B cell (primary cell): Measurements from ENCODE around the gene ADAM23. TPM values are rescaled to one million over a fixed set of nuclear protein-coding genes. Genes with fewer than 3 reads are reported as not detected.

ENCODE experiments used
- ATAC-seq: fragments of 200-7000 bp; cut with Tn5 transposase; one replicate; pipeline ENCODE4 v1.10.0; 2021; ENCODE audit warnings: low read depth, mild to moderate bottlenecking, moderate number of reproducible peaks, moderate library complexity
- CTCF ChIA-PET: fragments of 350-600 bp; sonication (Branson Sonifier 250); formaldehyde crosslinking; loops from one replicate; lab custom pipeline; 2021; ENCODE audit warnings: antibody characterized with exemption, inconsistent platforms; lab: Charles Lee
- POLR2A ChIA-PET: fragments of 350-600 bp; sonication (Branson Sonifier 250); formaldehyde crosslinking; loops from one replicate; lab custom pipeline; 2021; ENCODE audit warnings: antibody characterized with exemption; lab: Charles Lee
- DNase-seq: peaks from one replicate; pipeline ENCODE4 v3.0.0; 2013
- H2AFZ ChIP-seq: 2 replicates; pipeline ENCODE4 v1.6.1; 2012; ENCODE audit warnings: mild to moderate bottlenecking, low read depth, low read length; ENCODE audit not compliant: insufficient read depth, poor library complexity, severe bottlenecking
- H3K27ac ChIP-seq, 2 donors: 1 replicate in 1 of 2; 2 replicates in 1 of 2; pipeline ENCODE4 v1.5.1; 2012 to 2013; ENCODE audit warnings: low read length in 2 of 2, mild to moderate bottlenecking in 2 of 2, moderate library complexity in 1 of 2
- H3K27me3 ChIP-seq, 4 experiments: fragments of 200-600 bp in 1 of 4; sonication (generic) in 1 of 4; replicated peaks in 1 of 4; 1 replicate in 2 of 4; 2 replicates in 2 of 4; pipeline versions ENCODE4 v1.6.1 to v1.7.0; 2013 to 2016; ENCODE audit warnings: low read length in 3 of 4, mild to moderate bottlenecking in 2 of 4, mixed read lengths in 1 of 4, moderate library complexity in 1 of 4; ENCODE audit not compliant: insufficient read depth in 4 of 4, control insufficient read depth in 3 of 4; ENCODE audit errors: control extremely low read depth in 1 of 4
- H3K36me3 ChIP-seq, 2 experiments: replicated peaks in 1 of 2; 1 replicate in 1 of 2; 2 replicates in 1 of 2; pipeline versions ENCODE4 v1.6.1 to v1.7.1; 2013; ENCODE audit warnings: low read length in 1 of 2; ENCODE audit not compliant: insufficient read depth in 2 of 2, control insufficient read depth in 1 of 2; ENCODE audit errors: control extremely low read depth in 1 of 2, extremely low read depth in 1 of 2
- H3K4me1 ChIP-seq, 2 donors: fragments of 200-600 bp in 1 of 2; sonication (generic) in 1 of 2; 1 replicate in 1 of 2; 2 replicates in 1 of 2; pipeline versions ENCODE4 v1.5.1 to v1.6.1; 2013 to 2017; ENCODE audit warnings: low read length in 2 of 2; ENCODE audit not compliant: control insufficient read depth in 2 of 2, insufficient read depth in 2 of 2
- H3K4me2 ChIP-seq: replicated peaks from 2 replicates; pipeline ENCODE3; 2012; ENCODE audit warnings: mild to moderate bottlenecking, low read depth, low read length; ENCODE audit not compliant: poor library complexity, severe bottlenecking
- H3K4me3 ChIP-seq, 5 experiments: fragments of 200-600 bp in 1 of 5; sonication (generic) in 1 of 5; 1 replicate in 3 of 5; 2 replicates in 2 of 5; pipeline versions ENCODE4 v1.5.1 to v1.7.0; 2011 to 2016; ENCODE audit warnings: low read length in 4 of 5, mild to moderate bottlenecking in 4 of 5, low read depth in 2 of 5, control low read depth in 1 of 5, moderate library complexity in 1 of 5; ENCODE audit not compliant: insufficient read depth in 1 of 5; ENCODE audit errors: control extremely low read depth in 1 of 5, extremely low read depth in 1 of 5
- H3K79me2 ChIP-seq: fragments of 200-600 bp; sonication (generic); one replicate; pipeline ENCODE4 v1.6.0; 2016; ENCODE audit warnings: low read length; ENCODE audit not compliant: control insufficient read depth, insufficient read depth
- H3K9ac ChIP-seq: fragments of 200-600 bp; sonication (generic); 2 replicates; pipeline ENCODE4 v1.6.1; 2017; ENCODE audit warnings: mild to moderate bottlenecking, low read length, moderate library complexity
- H3K9me3 ChIP-seq, 3 donors: one replicate each; pipeline versions ENCODE4 v1.6.1 to v1.7.1; 2013; ENCODE audit warnings: low read length in 2 of 3; ENCODE audit not compliant: control insufficient read depth in 2 of 3, insufficient read depth in 1 of 3; ENCODE audit errors: control extremely low read depth in 1 of 3
- H4K20me1 ChIP-seq: 2 replicates; pipeline ENCODE4 v1.6.0; 2012; ENCODE audit warnings: mild to moderate bottlenecking, low read length; ENCODE audit not compliant: insufficient read depth, control insufficient read depth, poor library complexity, severe bottlenecking
- H3K27ac Mint-ChIP-seq: one replicate; pipeline ENCODE4 v1.8.0; 2021; ENCODE audit warnings: mixed read lengths
- H3K27me3 Mint-ChIP-seq: one replicate; pipeline ENCODE4 v1.8.0; 2021; ENCODE audit warnings: mixed read lengths
- H3K4me1 Mint-ChIP-seq: one replicate; pipeline ENCODE4 v1.8.0; 2021; ENCODE audit warnings: mixed read lengths
- H3K4me3 Mint-ChIP-seq: one replicate; pipeline ENCODE4 v1.8.0; 2021; ENCODE audit warnings: mixed read lengths
- H3K9me3 Mint-ChIP-seq: one replicate; pipeline ENCODE4 v1.8.0; 2022; ENCODE audit warnings: mixed read lengths; ENCODE audit not compliant: insufficient read depth
- EZH2 ChIP-seq: IDR thresholded peaks from 2 replicates; pipeline ENCODE4 v1.6.1; 2012; ENCODE audit warnings: borderline replicate concordance, low read depth, mild to moderate bottlenecking, moderate library complexity, low read length; ENCODE audit not compliant: insufficient read depth, poor library complexity, severe bottlenecking
- WGBS: methylation state at CpG from one replicate; pipeline ENCODE4 v1.1.5; 2013; ENCODE audit warnings: missing lambda C conversion rate; ENCODE audit not compliant: insufficient coverage; 5-methylcytosine and 5-hydroxymethylcytosine counted together
- intact Hi-C: fragments of 100-400 bp; cut with micrococcal nuclease; formaldehyde crosslinking; loops from one replicate; pipeline ENCODE4 v1.10.0; 2022
- polyA plus RNA-seq: library from polyadenylated mRNA; depleted of rRNA; stranded (reverse); fragments of >200 nt; gene quantifications from 2 replicates; pipeline ENCODE4 v1.2.3, GENCODE V29; 2012
- total RNA-seq, 2 donors: library from RNA; stranded (reverse); fragments of 120-200 nt in 1 of 2; gene quantifications; 1 replicate in 1 of 2; 2 replicates in 1 of 2; pipeline versions ENCODE4 v1.2.3 to v1.2.4, GENCODE V29; 2013 to 2022
- TF ChIP-seq, protein P1 (sequence below): fragments of 200-600 bp; IDR thresholded peaks from one replicate; pipeline ENCODE4 v1.8.0; 2022; ENCODE audit warnings: antibody characterized with exemption, mild to moderate bottlenecking

The ADAM23 gene
- total and polyA plus RNA-seq, 2 donors (not counting 1 experiment from before 2014, with no cell fraction given): 0.78 to 1.7 TPM

DNA sequence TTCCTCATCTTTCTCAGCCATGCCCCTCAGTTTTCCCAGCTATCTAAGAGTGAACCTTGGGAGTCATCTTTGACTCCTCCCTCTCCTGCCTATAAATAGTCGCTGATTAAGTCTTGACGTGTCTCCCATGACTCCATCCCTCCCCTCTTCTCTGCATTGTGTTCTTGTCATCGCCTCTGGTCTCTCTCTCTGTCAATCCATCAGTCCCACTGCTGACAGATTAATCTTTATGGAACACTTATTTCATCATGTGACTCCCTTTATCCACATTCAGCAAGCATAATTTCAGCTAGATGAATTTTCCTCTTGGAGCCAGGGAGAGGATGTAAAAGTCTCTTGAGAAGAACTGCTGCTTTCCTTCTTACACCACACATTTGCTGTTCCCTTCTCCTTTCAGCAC, 9.4 kb downstream of the ADAM23 start:
- Histone ChIP-seq H3K36me3 (no peaks in the 10 kb centered on the region), H3K4me1 (peaks cover 0 to 5% of the 10 kb centered on the region in 2 donors), H3K9me3 (no peaks in the 10 kb centered on the region), H2AFZ (no peak overlapping the region), H3K4me3 (no peak overlapping the region), H3K27me3 (no peaks in the 10 kb centered on the region), H3K79me2 (no peaks in the 10 kb centered on the region), H4K20me1 (no peaks in the 10 kb centered on the region), H3K9ac (no peak overlapping the region), H3K4me2 (no peak overlapping the region), H3K27ac (no peak overlapping the region)
- WGBS: 75% methylated on average over 3 of the region's 3 CpGs
- no peak for TF ChIP-seq EZH2
- TF ChIP-seq, protein P1, sequence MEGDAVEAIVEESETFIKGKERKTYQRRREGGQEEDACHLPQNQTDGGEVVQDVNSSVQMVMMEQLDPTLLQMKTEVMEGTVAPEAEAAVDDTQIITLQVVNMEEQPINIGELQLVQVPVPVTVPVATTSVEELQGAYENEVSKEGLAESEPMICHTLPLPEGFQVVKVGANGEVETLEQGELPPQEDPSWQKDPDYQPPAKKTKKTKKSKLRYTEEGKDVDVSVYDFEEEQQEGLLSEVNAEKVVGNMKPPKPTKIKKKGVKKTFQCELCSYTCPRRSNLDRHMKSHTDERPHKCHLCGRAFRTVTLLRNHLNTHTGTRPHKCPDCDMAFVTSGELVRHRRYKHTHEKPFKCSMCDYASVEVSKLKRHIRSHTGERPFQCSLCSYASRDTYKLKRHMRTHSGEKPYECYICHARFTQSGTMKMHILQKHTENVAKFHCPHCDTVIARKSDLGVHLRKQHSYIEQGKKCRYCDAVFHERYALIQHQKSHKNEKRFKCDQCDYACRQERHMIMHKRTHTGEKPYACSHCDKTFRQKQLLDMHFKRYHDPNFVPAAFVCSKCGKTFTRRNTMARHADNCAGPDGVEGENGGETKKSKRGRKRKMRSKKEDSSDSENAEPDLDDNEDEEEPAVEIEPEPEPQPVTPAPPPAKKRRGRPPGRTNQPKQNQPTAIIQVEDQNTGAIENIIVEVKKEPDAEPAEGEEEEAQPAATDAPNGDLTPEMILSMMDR: no peak
- intact Hi-C loops: no loop called here
- DNase-seq (no peak), ATAC-seq (no peak)
- H3K4me1 Mint-ChIP-seq: peaks cover 16% of the 10 kb centered on the region
- H3K9me3 Mint-ChIP-seq: no peaks in the 10 kb centered on the region
- peaks cover 13% of the 10 kb centered on the region for H3K27me3 Mint-ChIP-seq
- ChIA-PET POLR2A (no interaction called here), CTCF (no interaction called here)
- no peak overlapping the region for H3K4me3 Mint-ChIP-seq
- no peak overlapping the region for H3K27ac Mint-ChIP-seq

DNA sequence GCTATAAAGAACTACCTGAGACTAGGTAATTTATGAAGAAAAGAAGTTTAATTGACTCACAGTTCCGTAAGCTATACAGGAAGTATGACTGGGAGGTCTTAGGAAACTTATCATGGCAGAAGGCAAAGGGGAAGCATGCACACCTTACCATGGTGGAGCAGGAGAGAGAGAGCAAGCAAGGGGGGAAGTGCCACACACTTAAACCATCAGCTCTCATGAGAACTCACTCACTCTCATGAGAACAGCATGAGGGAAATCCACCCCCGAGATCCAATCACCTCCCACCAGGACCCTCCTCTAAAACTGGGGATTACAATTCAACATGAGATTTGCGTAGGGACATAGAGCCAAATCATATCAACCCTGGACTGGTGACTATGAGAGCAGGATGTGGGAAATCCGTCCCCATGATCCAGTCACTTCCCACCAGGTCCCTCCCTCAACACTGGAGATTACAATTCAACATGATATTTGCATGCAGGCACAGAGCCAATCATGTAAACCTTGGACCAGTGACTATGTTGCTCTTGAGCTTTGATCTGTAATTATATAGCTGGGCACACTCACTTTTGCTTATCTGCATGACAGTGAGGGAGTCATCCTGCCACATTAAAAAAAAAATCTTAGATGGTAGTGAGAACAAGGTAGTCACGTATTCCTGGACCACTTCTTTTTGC, 12.9 kb downstream of the ADAM23 start:
- POLR2A ChIA-PET: no interaction called here
- Mint-ChIP-seq H3K9me3 (no peaks in the 10 kb centered on the region), H3K27ac (no peak overlapping the region), H3K4me3 (no peak overlapping the region), H3K4me1 (peaks cover 21% of the 10 kb centered on the region), H3K27me3 (peaks cover 12% of the 10 kb centered on the region)
- Histone ChIP-seq H3K27ac (no peak overlapping the region), H3K9ac (no peak overlapping the region), H4K20me1 (no peaks in the 10 kb centered on the region), H3K9me3 (no peaks in the 10 kb centered on the region), H2AFZ (no peak overlapping the region), H3K4me3 (no peak overlapping the region), H3K36me3 (no peaks in the 10 kb centered on the region), H3K4me1 (peaks cover 4 to 11% of the 10 kb centered on the region in 2 donors), H3K27me3 (no peaks in the 10 kb centered on the region), H3K4me2 (no peak overlapping the region), H3K79me2 (no peaks in the 10 kb centered on the region)
- no peak for ATAC-seq
- no peak for DNase-seq
- TF ChIP-seq, protein P1: no peak
- TF ChIP-seq EZH2: no peak
- intact Hi-C loops: no loop called here
- 100% methylated on average over 1 of the region's 5 CpGs for WGBS
- CTCF ChIA-PET: no interaction called here
